Smooth muscle cell (in vitro differentiated cells): Measurements from ENCODE around the gene SLC2A1. TPM values are rescaled to one million over a fixed set of nuclear protein-coding genes. Genes with fewer than 3 reads are reported as not detected.
"Not testable (repeated sequence)": the region's sequence is repeated elsewhere in the genome, so short reads cannot be mapped to it uniquely, and the experiment has no call there.

Source experiments
- DNase-seq: peaks from one replicate; lab custom pipeline; 2025; ENCODE audit not compliant: unreplicated experiment; lab: John Stamatoyannopoulos, UW
- H2AFZ ChIP-seq: fragments of 200-600 bp; sonication (generic); 2 replicates; pipeline ENCODE4 v1.6.0; 2016; ENCODE audit warnings: antibody characterized with exemption, low read depth, mild to moderate bottlenecking
- H3F3A ChIP-seq: fragments of 200-600 bp; sonication (generic); 2 replicates; pipeline ENCODE4 v1.6.0; 2017; ENCODE audit warnings: antibody characterized with exemption, low read depth
- H3K27ac ChIP-seq: fragments of 200-600 bp; sonication (generic); 2 replicates; pipeline ENCODE4 v1.5.1; 2016; ENCODE audit warnings: low read depth, mild to moderate bottlenecking
- H3K27me3 ChIP-seq: fragments of 200-600 bp; sonication (generic); 2 replicates; pipeline ENCODE4 v1.6.1; 2016; ENCODE audit warnings: low read depth, mild to moderate bottlenecking
- H3K36me3 ChIP-seq: fragments of 200-600 bp; sonication (generic); 2 replicates; pipeline ENCODE4 v1.5.1; 2016; ENCODE audit warnings: low read depth
- H3K4me1 ChIP-seq: fragments of 200-600 bp; sonication (generic); 2 replicates; pipeline ENCODE4 v1.5.1; 2016; ENCODE audit warnings: low read depth
- H3K4me2 ChIP-seq: fragments of 200-600 bp; sonication (generic); 2 replicates; pipeline ENCODE4 v1.6.0; 2016; ENCODE audit warnings: mild to moderate bottlenecking
- H3K4me3 ChIP-seq: fragments of 200-600 bp; sonication (generic); 2 replicates; pipeline ENCODE4 v1.5.1; 2016; ENCODE audit warnings: mild to moderate bottlenecking
- H3K79me2 ChIP-seq: fragments of 200-600 bp; sonication (generic); 2 replicates; pipeline ENCODE4 v1.6.0; 2016; ENCODE audit warnings: low read depth, mild to moderate bottlenecking
- H3K9ac ChIP-seq: fragments of 200-600 bp; sonication (generic); 2 replicates; pipeline ENCODE4 v1.6.0; 2016; ENCODE audit warnings: low read depth
- H3K9me3 ChIP-seq: fragments of 200-600 bp; sonication (generic); replicated peaks from 2 replicates; pipeline ENCODE4 v1.5.1; 2016; ENCODE audit warnings: low read depth
- H4K20me1 ChIP-seq: fragments of 200-600 bp; sonication (generic); 2 replicates; pipeline ENCODE4 v1.6.0; 2016; ENCODE audit warnings: low read depth
- CTCF ChIP-seq: fragments of 200-600 bp; sonication (generic); IDR thresholded peaks from 2 replicates; pipeline ENCODE4 v1.5.1; 2017; ENCODE audit warnings: borderline replicate concordance, mild to moderate bottlenecking, antibody characterized with exemption; ENCODE audit not compliant: insufficient read depth, poor library complexity, severe bottlenecking
- WGBS: methylation state at CpG from one replicate; pipeline ENCODE4 v1.1.7; 2016; ENCODE audit warnings: low lambda C conversion rate; 5-methylcytosine and 5-hydroxymethylcytosine counted together
- polyA plus RNA-seq: library from polyadenylated mRNA; unstranded; fragments of >200 nt; fragmentation: Nextera tagmentation; extraction: Ambion mirVana; gene quantifications from 2 replicates; pipeline ENCODE4 v1.2.1, GENCODE V29; 2016
- total RNA-seq: library from RNA; depleted of rRNA; stranded (reverse); fragments of >200 nt; gene quantifications from 2 replicates; pipeline ENCODE4 v1.2.3, GENCODE V29; 2014

The SLC2A1 gene
- total and polyA plus RNA-seq, 2 experiments from 2014 or later, result 275 to 1,091 TPM

GRCh38 chr1:42908046-42908445 is 50.6 kb downstream of the SLC2A1 start:
- no peak for TF ChIP-seq CTCF
- Histone ChIP-seq H3K79me2 (no peaks in the 10 kb centered on the region), H3K27me3 (no peaks in the 10 kb centered on the region), H3K4me1 (no peaks in the 10 kb centered on the region), H3K9me3 (no peaks in the 10 kb centered on the region), H3K4me2 (no peak overlapping the region), H3K27ac (no peak overlapping the region), H3K36me3 (no peaks in the 10 kb centered on the region), H3K9ac (no peak overlapping the region), H3F3A (no peaks in the 10 kb centered on the region), H3K4me3 (no peak overlapping the region), H4K20me1 (no peaks in the 10 kb centered on the region), H2AFZ (no peak overlapping the region)
- DNase-seq, result no peak
- 92% methylated on average over 3 of the region's 3 CpGs for WGBS

DNA sequence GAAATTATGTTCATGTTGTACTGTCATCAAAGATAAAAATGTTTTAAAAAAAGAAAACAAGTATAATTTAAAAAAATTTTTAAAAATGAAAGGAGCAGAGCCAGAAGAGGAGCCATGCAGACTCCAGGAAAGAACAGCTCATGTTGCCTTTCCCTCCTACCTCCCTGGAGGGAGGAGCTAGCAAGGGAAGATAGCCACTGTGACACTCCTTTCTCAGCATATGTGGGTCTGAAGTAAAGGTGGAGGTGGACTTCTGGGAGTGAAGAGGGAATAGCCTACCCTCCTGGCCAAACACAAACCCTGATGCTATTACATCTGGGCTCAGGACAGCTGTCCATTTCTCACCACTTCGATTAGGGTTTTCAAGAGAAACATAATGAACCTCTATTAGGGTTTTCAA is 54.2 kb downstream of the SLC2A1 start:
- H3F3A ChIP-seq, result no peaks in the 10 kb centered on the region

DNA sequence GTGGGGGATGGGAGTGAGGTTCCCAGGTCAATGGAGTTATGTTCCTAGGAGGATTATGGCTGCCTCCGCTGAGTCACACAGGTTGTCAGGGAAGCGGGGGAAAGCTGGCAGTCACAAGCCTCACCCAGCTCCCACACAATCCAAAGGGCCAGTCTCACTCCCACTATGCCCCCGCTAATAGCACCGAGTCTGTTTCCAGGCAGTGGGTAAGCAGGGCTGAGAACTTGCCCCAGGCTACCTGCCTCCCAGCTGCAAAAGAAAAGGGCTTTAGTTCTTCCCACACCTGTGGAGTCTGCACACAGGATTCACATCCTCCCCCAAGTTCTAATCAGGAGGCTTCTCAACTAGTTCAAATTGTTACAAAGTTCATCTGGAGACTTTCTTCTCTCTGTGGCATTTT is 58.7 kb downstream of the SLC2A1 start:
- WGBS, result 93% methylated on average over 4 of the region's 4 CpGs
- not testable (repeated sequence) for H3K9me3 ChIP-seq, H3K27ac ChIP-seq, H3F3A ChIP-seq, H3K4me2 ChIP-seq, H3K79me2 ChIP-seq, H4K20me1 ChIP-seq, H3K36me3 ChIP-seq, H3K9ac ChIP-seq, DNase-seq, H3K27me3 ChIP-seq, H3K4me1 ChIP-seq, H2AFZ ChIP-seq, H3K4me3 ChIP-seq

More for the DNA sequence above, 54.2 kb downstream of the SLC2A1 start:
- H3K27ac ChIP-seq, result no peak overlapping the region
- no peaks in the 10 kb centered on the region for H3K36me3 ChIP-seq
- H2AFZ ChIP-seq, result no peak overlapping the region
- WGBS, result 86% methylated on average over 1 of the region's 1 CpG
- H3K9me3 ChIP-seq, result no peaks in the 10 kb centered on the region
- DNase-seq, result no peak
- no peaks in the 10 kb centered on the region for H3K79me2 ChIP-seq
- TF ChIP-seq CTCF, result no peak
- H4K20me1 ChIP-seq, result no peaks in the 10 kb centered on the region
- H3K4me1 ChIP-seq, result no peaks in the 10 kb centered on the region
- no peak overlapping the region for H3K9ac ChIP-seq
- H3K27me3 ChIP-seq, result no peaks in the 10 kb centered on the region
- H3K4me3 ChIP-seq, result no peak overlapping the region
- H3K4me2 ChIP-seq, result no peak overlapping the region

- Histone ChIP-seq H3K36me3 (no peaks in the 10 kb centered on the region), H3K79me2 (no peaks in the 10 kb centered on the region), H3K9me3 (no peaks in the 10 kb centered on the region), H3K4me1 (no peaks in the 10 kb centered on the region), H4K20me1 (no peaks in the 10 kb centered on the region), H3K27me3 (no peaks in the 10 kb centered on the region), H3K4me3 (no peak overlapping the region), H3K4me2 (no peak overlapping the region), H3K27ac (no peak overlapping the region), H2AFZ (no peak overlapping the region), H3F3A (no peaks in the 10 kb centered on the region), H3K9ac (no peak overlapping the region)
- 66% methylated on average over 5 of the region's 5 CpGs for WGBS
- TF ChIP-seq CTCF, result no peak
- no peak for DNase-seq
Measured at GRCh38 chr1:42891465-42892138, 67.1 kb downstream of the SLC2A1 start.
